HepG2 (cell line): ENCODE results near the gene OMA1. TPM values are rescaled to one million over a fixed set of nuclear protein-coding genes. Genes with fewer than 3 reads are reported as not detected.

Experiments
- ATAC-seq: fragments of 200-7000 bp; cut with Tn5 transposase; 3 replicates; pipeline ENCODE4 v1.9.1; 2020; ENCODE audit warnings: mild to moderate bottlenecking, moderate library complexity
- BruUV-seq: library from RNA; stranded (reverse); fragments of 400-500 nt; replicated peaks from 2 replicates; lab custom pipeline; 2021; lab: Mats Ljungman, UMichigan
- CTCF ChIA-PET: fragments of 300-600 bp; formaldehyde crosslinking; extraction: SDS; loops from one replicate; lab custom pipeline; 2021; ENCODE audit warnings: low total read pairs, inconsistent platforms, low intra/inter-chr PET ratio; lab: Yijun Ruan, JAX
- POLR2A ChIA-PET: fragments of 350-600 bp; sonication (Branson Sonifier 250); formaldehyde crosslinking; loops from one replicate; lab custom pipeline; 2020; ENCODE audit warnings: antibody characterized with exemption, inconsistent platforms; lab: Yijun Ruan, JAX
- DNase-seq: peaks from one replicate; pipeline ENCODE4 v3.0.0-alpha.2; 2015; ENCODE audit warnings: low spot score
- FAIRE-seq: peaks from 3 replicates; lab custom pipeline; 2011; peaks lifted over from hg19 to GRCh38; lab: Jason Lieb, UNC
- H2AFZ ChIP-seq: one replicate; pipeline ENCODE4 v1.6.1; 2011; ENCODE audit warnings: low read length, inconsistent platforms
- H3K27ac ChIP-seq: fragments of 300-600 bp; 3 replicates; pipeline ENCODE4 v1.8.0; 2011; ENCODE audit warnings: mixed run types, mild to moderate bottlenecking, mixed read lengths, low read length, inconsistent platforms; ENCODE audit not compliant: insufficient read depth; ENCODE audit errors: extremely low read length
- H3K27me3 ChIP-seq, 2 experiments: fragments of 200-600 bp in 1 of 2; 2 replicates in 1 of 2; 3 replicates in 1 of 2; pipeline versions ENCODE4 v1.6.0 to v1.8.0; 2011; ENCODE audit warnings: low read length in 2 of 2, mild to moderate bottlenecking in 2 of 2, moderate library complexity in 2 of 2, inconsistent platforms in 1 of 2; ENCODE audit not compliant: insufficient read depth in 2 of 2, control insufficient read depth in 1 of 2
- H3K36me3 ChIP-seq, 2 experiments: fragments of 200-600 bp in 1 of 2; replicated peaks in 1 of 2; 2 replicates in 1 of 2; 3 replicates in 1 of 2; pipeline versions ENCODE4 v1.5.1 to v1.8.0; 2011; ENCODE audit warnings: low read length in 2 of 2, inconsistent platforms in 1 of 2; ENCODE audit not compliant: insufficient read depth in 2 of 2, control insufficient read depth in 1 of 2
- H3K4me1 ChIP-seq: 2 replicates; pipeline ENCODE4 v1.5.1; 2012; ENCODE audit warnings: low read length, inconsistent platforms; ENCODE audit not compliant: insufficient read depth
- H3K4me2 ChIP-seq: 2 replicates; pipeline ENCODE4 v1.6.0; 2011; ENCODE audit warnings: low read depth, low read length, inconsistent platforms
- H3K4me3 ChIP-seq, 3 experiments: fragments of 200-600 bp in 1 of 3; sonication (generic), shearing (Covaris generic) in 1 of 3; replicated peaks in 1 of 3; 2 replicates each; pipeline ENCODE4 v1.5.1; 2011 to 2016; ENCODE audit warnings: low read length in 3 of 3, inconsistent platforms in 2 of 3, low read depth in 2 of 3, mild to moderate bottlenecking in 2 of 3, control low read depth in 1 of 3, mixed read lengths in 1 of 3; ENCODE audit not compliant: insufficient read depth in 1 of 3
- H3K79me2 ChIP-seq: one replicate; pipeline ENCODE4 v1.6.1; 2011; ENCODE audit warnings: low read length, inconsistent platforms; ENCODE audit not compliant: insufficient read depth
- H3K9ac ChIP-seq: 2 replicates; pipeline ENCODE4 v1.6.0; 2011; ENCODE audit warnings: mild to moderate bottlenecking, low read depth, low read length, inconsistent platforms; ENCODE audit not compliant: insufficient read depth
- H3K9me3 ChIP-seq: 2 replicates; pipeline ENCODE4 v1.5.1; 2012; ENCODE audit warnings: mild to moderate bottlenecking, low read length
- H4K20me1 ChIP-seq: 2 replicates; pipeline ENCODE4 v1.6.0; 2011; ENCODE audit warnings: inconsistent platforms, mild to moderate bottlenecking, low read length, moderate library complexity; ENCODE audit not compliant: insufficient read depth
- AKAP8 ChIP-seq: sonication (generic); formaldehyde crosslinking; IDR thresholded peaks from 2 replicates; pipeline ENCODE4 v1.5.1; 2020; ENCODE audit warnings: mild to moderate bottlenecking, missing genetic modification reagents
- CBX5 ChIP-seq: sonication (generic); formaldehyde crosslinking; IDR thresholded peaks from 2 replicates; pipeline ENCODE4 v1.4.0; 2020; ENCODE audit warnings: missing genetic modification reagents, borderline replicate concordance
- CENPT ChIP-seq: sonication (generic); formaldehyde crosslinking; IDR thresholded peaks from 2 replicates; pipeline ENCODE4 v1.8.0; 2022; ENCODE audit warnings: low read depth, mild to moderate bottlenecking, moderate library complexity, missing genetic modification reagents
- DRAP1 ChIP-seq: IDR thresholded peaks from 2 replicates; pipeline ENCODE4 v1.6.1; 2016; ENCODE audit warnings: missing genetic modification reagents, missing compliant biosample characterization
- EP300 ChIP-seq, 3 experiments: sonication (generic) in 1 of 3; formaldehyde crosslinking in 1 of 3; IDR thresholded peaks; 2 replicates each; pipeline versions ENCODE4 v1.5.1 to v1.6.1; 2011 to 2020; ENCODE audit warnings: low read depth in 2 of 3, low read length in 2 of 3, borderline replicate concordance in 1 of 3, improper control_type of control experiment in 1 of 3, mild to moderate bottlenecking in 1 of 3, missing genetic modification reagents in 1 of 3, moderate library complexity in 1 of 3
- KDM4B ChIP-seq: sonication (generic); formaldehyde crosslinking; IDR thresholded peaks from 2 replicates; pipeline ENCODE4 v1.4.0; 2020; ENCODE audit warnings: missing genetic modification reagents
- LCORL ChIP-seq, 2 experiments: fragments of 450-650 bp in 1 of 2; sonication (generic) in 1 of 2; formaldehyde crosslinking in 1 of 2; IDR thresholded peaks; 2 replicates each; pipeline versions ENCODE4 v1.5.0 to v1.6.1; 2017 to 2020; ENCODE audit warnings: antibody characterized with exemption in 1 of 2, missing genetic modification reagents in 1 of 2
- NFE2 ChIP-seq: sonication (generic); formaldehyde crosslinking; IDR thresholded peaks from 2 replicates; pipeline ENCODE4 v1.4.0; 2020; ENCODE audit warnings: missing genetic modification reagents
- RFXANK ChIP-seq: IDR thresholded peaks from 2 replicates; pipeline ENCODE4 v1.6.1; 2016
- SKI ChIP-seq: fragments of 450-650 bp; IDR thresholded peaks from one replicate; pipeline ENCODE4 v1.6.1; 2018; ENCODE audit warnings: mild to moderate bottlenecking; ENCODE audit not compliant: partially characterized antibody
- TARDBP ChIP-seq: sonication (generic); formaldehyde crosslinking; IDR thresholded peaks from 2 replicates; pipeline ENCODE4 v1.8.0; 2022; ENCODE audit warnings: mild to moderate bottlenecking, missing genetic modification reagents
- TEAD2 ChIP-seq: sonication (generic); formaldehyde crosslinking; IDR thresholded peaks from 2 replicates; pipeline ENCODE4 v1.9.0; 2021; ENCODE audit warnings: missing genetic modification reagents
- TFE3 ChIP-seq: IDR thresholded peaks from 2 replicates; pipeline ENCODE4 v1.6.1; 2016
- ZNF326 ChIP-seq: sonication (generic); formaldehyde crosslinking; IDR thresholded peaks from 2 replicates; pipeline ENCODE4 v1.4.0; 2020; ENCODE audit warnings: missing genetic modification reagents, borderline replicate concordance
- ZNF34 ChIP-seq: sonication (generic); formaldehyde crosslinking; IDR thresholded peaks from 2 replicates; pipeline ENCODE4 v1.4.0; 2020; ENCODE audit warnings: mild to moderate bottlenecking, missing genetic modification reagents, borderline replicate concordance
- ZNF432 ChIP-seq: sonication (generic); formaldehyde crosslinking; IDR thresholded peaks from 2 replicates; pipeline ENCODE4 v1.5.0; 2020; ENCODE audit warnings: missing genetic modification reagents, mild to moderate bottlenecking, borderline replicate concordance
- ZNF441 ChIP-seq: sonication (generic); formaldehyde crosslinking; IDR thresholded peaks from 2 replicates; pipeline ENCODE4 v1.7.0; 2021; ENCODE audit warnings: missing genetic modification reagents, borderline replicate concordance
- ZNF549 ChIP-seq: sonication (generic); formaldehyde crosslinking; IDR thresholded peaks from 2 replicates; pipeline ENCODE4 v1.5.0; 2020; ENCODE audit warnings: missing genetic modification reagents
- ZNF850 ChIP-seq: sonication (generic); formaldehyde crosslinking; conservative IDR thresholded peaks from 2 replicates; pipeline ENCODE4 v1.9.0; 2021; ENCODE audit warnings: mild to moderate bottlenecking, missing genetic modification reagents
- WGBS: methylation state at CpG from one replicate; pipeline ENCODE4 v1.1.6; 2017; ENCODE audit warnings: low lambda C conversion rate; 5-methylcytosine and 5-hydroxymethylcytosine counted together
- in situ Hi-C: cut with HindIII; loops from 2 replicates; pipeline ENCODE4 v1.10.0; 2017; ENCODE audit warnings: low pct_unique_long_range_greater_than_20kb; ENCODE audit not compliant: extremely low pct_ligation_motif_present
- intact Hi-C: fragments of 100-400 bp; cut with micrococcal nuclease; formaldehyde crosslinking; loops from one replicate; pipeline ENCODE4 v1.10.0; 2022; ENCODE audit not compliant: unreplicated experiment
- polyA plus RNA-seq, 8 experiments: library from polyadenylated mRNA; depleted of rRNA in 3 of 8; stranded (reverse) in 7 of 8; unstranded in 1 of 8; fragments of >200 nt; fragmentation: Illumina TruSeq in 4 of 8; extraction: Trizol in 4 of 8; gene quantifications; 2 replicates each; pipeline versions ENCODE4 v1.2.1 to v1.2.3, GENCODE V29; 2011 to 2016; ENCODE audit warnings: low read depth in 4 of 8, missing spikeins in 1 of 8, mixed read lengths in 1 of 8; ENCODE audit not compliant: insufficient read depth in 1 of 8
- total RNA-seq, 5 experiments: library from RNA; depleted of rRNA; stranded (reverse); fragments of >200 nt; fragmentation: Illumina TruSeq; extraction: Trizol; gene quantifications; 2 replicates each; pipeline ENCODE4 v1.2.3, GENCODE V29; 2016; ENCODE audit warnings: low read depth in 1 of 5

Gene OMA1
- total and polyA plus RNA-seq, 2 of the 13 experiments (the other 11 are each of a cell fraction or from before 2014, with no cell fraction given) = 7.0 to 26.9 TPM

DNA sequence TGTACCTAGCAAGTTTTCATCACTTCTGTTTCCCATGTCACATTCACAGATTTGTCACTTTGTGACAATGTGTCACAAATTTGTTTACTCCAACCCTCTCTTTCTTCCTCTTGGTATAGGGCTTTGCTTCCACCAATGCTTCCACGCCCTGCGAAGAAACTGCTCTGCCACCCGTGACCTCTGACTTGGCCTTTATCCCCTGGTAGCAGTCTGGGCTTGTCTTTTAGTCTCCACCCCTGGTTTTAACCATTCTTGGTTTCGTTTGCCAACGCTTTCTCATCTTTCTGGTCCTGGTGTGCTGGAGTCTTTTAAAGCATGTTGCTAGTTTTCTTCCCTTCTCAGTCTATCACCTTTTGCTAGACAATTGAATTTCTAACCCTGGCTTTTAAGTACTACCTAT is 22.4 kb upstream of the OMA1 start:
- CTCF ChIA-PET = no interaction called here
- intact Hi-C loops = no loop called here
- 4% methylated on average over 5 of the region's 5 CpGs for WGBS
- H3K4me2 ChIP-seq = no peak overlapping the region
- no peak overlapping the region for H3K27ac ChIP-seq
- no peak for TF ChIP-seq DRAP1 (CRISPR knock-in tag)
- TF ChIP-seq KDM4B (CRISPR knock-in tag) = no peak
- no peak for TF ChIP-seq ZNF34
- TF ChIP-seq ZNF441 (CRISPR knock-in tag) = no peak
- TF ChIP-seq ZNF432 (CRISPR knock-in tag) = no peak
- no peak for TF ChIP-seq TFE3 (CRISPR knock-in tag)
- no peaks in the 10 kb centered on the region for H4K20me1 ChIP-seq
- H2AFZ ChIP-seq = no peak overlapping the region
- H3K4me1 ChIP-seq = peaks cover 25% of the 10 kb centered on the region
- H3K79me2 ChIP-seq = no peaks in the 10 kb centered on the region
- ATAC-seq = no peak
- H3K9ac ChIP-seq = no peak overlapping the region
- POLR2A ChIA-PET = no interaction called here
- in situ Hi-C loops = no loop called here
- H3K27me3 ChIP-seq = peaks cover 0 to 3% of the 10 kb centered on the region in 2 experiments; a peak in 2 of 5 replicates
- H3K9me3 ChIP-seq = no peaks in the 10 kb centered on the region
- no TSS peak for BruUV-seq
- no peak overlapping the region for H3K4me3 ChIP-seq
- no peak for DNase-seq
- no peak for FAIRE-seq
- no peaks in the 10 kb centered on the region for H3K36me3 ChIP-seq

DNA sequence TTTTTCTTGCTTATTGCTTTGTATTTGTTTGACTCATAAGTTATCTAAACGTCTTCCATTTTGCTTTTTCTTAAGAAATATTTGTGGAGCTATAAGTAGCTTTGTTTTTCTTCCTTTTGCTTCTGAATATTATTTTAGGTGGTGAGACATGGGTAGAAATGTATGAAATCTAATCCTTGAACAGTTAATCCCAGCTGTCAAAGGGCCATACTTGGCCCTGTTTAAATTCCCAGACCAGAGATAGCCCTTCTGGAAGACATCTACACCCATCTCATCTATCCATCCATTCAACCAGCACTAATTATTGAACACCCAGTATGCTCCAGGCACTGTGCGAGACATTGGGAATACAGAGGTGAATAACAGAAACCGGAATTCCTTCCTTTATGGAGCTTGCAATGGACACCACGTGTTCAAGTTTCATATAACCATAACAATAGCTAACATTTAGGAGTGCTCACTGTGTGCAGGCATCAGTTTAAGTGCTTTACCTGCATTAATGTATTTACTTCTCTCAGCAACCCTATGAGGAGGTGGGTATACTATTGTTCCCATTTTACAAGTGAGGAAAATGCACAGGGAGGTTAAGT is 21.8 kb upstream of the OMA1 start:
- no peaks in the 10 kb centered on the region for H3K9me3 ChIP-seq
- no peak overlapping the region for H3K9ac ChIP-seq
- 15% methylated on average over 4 of the region's 4 CpGs for WGBS
- peaks cover 0 to 3% of the 10 kb centered on the region in 2 experiments; a peak in 2 of 5 replicates for H3K27me3 ChIP-seq
- no peak overlapping the region for H3K27ac ChIP-seq
- H3K4me3 ChIP-seq = no peak overlapping the region
- H3K79me2 ChIP-seq = no peaks in the 10 kb centered on the region
- CTCF ChIA-PET = no interaction called here
- ATAC-seq = no peak
- POLR2A ChIA-PET = no interaction called here
- in situ Hi-C loops = no loop called here
- no peak overlapping the region for H2AFZ ChIP-seq
- no peak for DNase-seq
- no TSS peak for BruUV-seq
- H3K4me2 ChIP-seq = no peak overlapping the region
- H4K20me1 ChIP-seq = no peaks in the 10 kb centered on the region
- intact Hi-C loops = no loop called here
- FAIRE-seq = no peak
- H3K4me1 ChIP-seq = peaks cover 19% of the 10 kb centered on the region
- H3K36me3 ChIP-seq = no peaks in the 10 kb centered on the region
- TF ChIP-seq ZNF326 (CRISPR knock-in tag) (no peak), AKAP8 (CRISPR knock-in tag) (no peak), TARDBP (CRISPR knock-in tag) (no peak), RFXANK (CRISPR knock-in tag) (no peak), CENPT (CRISPR knock-in tag) (no peak), CBX5 (CRISPR knock-in tag) (no peak), EP300 (IDR thresholded peaks at IDR 0.05; ENCODE audit: low read depth in 2 of 2, low read length in 2 of 2) (no peak), EP300 (CRISPR knock-in tag; IDR thresholded peaks at IDR 0.05; ENCODE audit: borderline replicate concordance) (no peak), ZNF850 (CRISPR knock-in tag) (no peak), LCORL (IDR thresholded peaks at IDR 0.05) (no peak), LCORL (CRISPR knock-in tag; IDR thresholded peaks at IDR 0.05) (no peak), SKI (no peak), NFE2 (CRISPR knock-in tag) (no peak), TEAD2 (no peak), ZNF549 (no peak)
